Endometrium (tissue), 2 donors: ENCODE data around the gene TANC1.

Experiments used
- FAIRE-seq: peaks from 2 replicates; lab custom pipeline; 2012; peaks lifted over from hg19 to GRCh38; lab: Jason Lieb, UNC
- donor health status: control.
- donor health status: control.

The TANC1 gene

GRCh38 chr2:159144776-159145614 is 176.6 kb downstream of the TANC1 start:
- no peak for FAIRE-seq

GRCh38 chr2:159145745-159146354 is 177.4 kb downstream of the TANC1 start:
- no peak for FAIRE-seq

GRCh38 chr2:159146996-159147666 is 178.7 kb downstream of the TANC1 start:
- no peak for FAIRE-seq

GRCh38 chr2:159147690-159148089 is 179.2 kb downstream of the TANC1 start:
- no peak for FAIRE-seq

- no peak for FAIRE-seq
Observed at GRCh38 chr2:159148901-159149300, 180.5 kb downstream of the TANC1 start.

- no peak for FAIRE-seq
Observed at GRCh38 chr2:159149747-159150146, 181.3 kb downstream of the TANC1 start.

- no peak for FAIRE-seq
Observed at GRCh38 chr2:159150280-159150746, 181.9 kb downstream of the TANC1 start.

- FAIRE-seq = no peak
Observed at GRCh38 chr2:159151198-159152127, 183.0 kb downstream of the TANC1 start.

- no peak for FAIRE-seq
Observed at GRCh38 chr2:159152128-159152778, 183.8 kb downstream of the TANC1 start.

- FAIRE-seq = no peak
Observed at GRCh38 chr2:159153063-159153462, 184.6 kb downstream of the TANC1 start.

GRCh38 chr2:159153463-159153862 is 185.0 kb downstream of the TANC1 start:
- no peak for FAIRE-seq

GRCh38 chr2:159153951-159154350 is 185.5 kb downstream of the TANC1 start:
- no peak for FAIRE-seq

- FAIRE-seq = no peak
Observed at GRCh38 chr2:159154366-159154765, 185.9 kb downstream of the TANC1 start.

- no peak for FAIRE-seq
Observed at GRCh38 chr2:159155320-159155719, 186.9 kb downstream of the TANC1 start.

- no peak for FAIRE-seq
Observed at GRCh38 chr2:159155791-159156190, 187.4 kb downstream of the TANC1 start.

GRCh38 chr2:159156834-159157233 is 188.4 kb downstream of the TANC1 start:
- FAIRE-seq = no peak

GRCh38 chr2:159157361-159158209 is 189.1 kb downstream of the TANC1 start:
- FAIRE-seq = peak; percentile 57

- FAIRE-seq = no peak
Observed at GRCh38 chr2:159160412-159160811, 192.0 kb downstream of the TANC1 start.

GRCh38 chr2:159160954-159161353 is 192.5 kb downstream of the TANC1 start:
- no peak for FAIRE-seq

GRCh38 chr2:159163930-159164329 is 195.5 kb downstream of the TANC1 start:
- no peak for FAIRE-seq
